SHP77 treated with DMSO at 0.1 percent for 48 hours (cell line): ENCODE data around the gene APOBEC3B.
"Not testable (repeated sequence)": the region's sequence is repeated elsewhere in the genome, so short reads cannot be mapped to it uniquely, and the experiment has no call there.

ENCODE experiments used
- DNase-seq: peaks from one replicate; lab custom pipeline; 2025; lab: John Stamatoyannopoulos, UW

Gene APOBEC3B

GRCh38 chr22:39031434-39032295 is 49.5 kb downstream of the APOBEC3B start:
- not testable (repeated sequence) for DNase-seq

GRCh38 chr22:39037071-39037470 is 54.9 kb downstream of the APOBEC3B start:
- not testable (repeated sequence) for DNase-seq

- no peak for DNase-seq
Observed at GRCh38 chr22:39039306-39040126, 57.4 kb downstream of the APOBEC3B start.

- DNase-seq, result not testable (repeated sequence)
Observed at GRCh38 chr22:39040155-39040537, 58.0 kb downstream of the APOBEC3B start.

GRCh38 chr22:39040538-39041296 is 58.6 kb downstream of the APOBEC3B start, which contains the start of gene APOBEC3F:
Gene APOBEC3F, plus strand, starts transcription at chr22:39040864. Its CDS starts 97 bp downstream, at chr22:39040961.
- DNase-seq, result not testable (repeated sequence)

GRCh38 chr22:39041908-39042307 is 59.8 kb downstream of the APOBEC3B start:
- no peak for DNase-seq
